Liver (tissue), 9 donors: ENCODE results near the gene PDE6B. TPM values are rescaled to one million over a fixed set of nuclear protein-coding genes. Genes with fewer than 3 reads are reported as not detected.

Experiments
- DNase-seq: peaks from one replicate; pipeline ENCODE4 v3.0.0-alpha.2; 2017; ENCODE audit warnings: low spot score
- H3K27ac ChIP-seq, 2 donors: one replicate each; pipeline ENCODE4 v1.7.0; 2013; ENCODE audit warnings: inconsistent platforms in 2 of 2, low read length in 2 of 2, control low read depth in 1 of 2, low read depth in 1 of 2, mild to moderate bottlenecking in 1 of 2
- H3K27me3 ChIP-seq, 4 donors: one replicate each; pipeline versions ENCODE4 v1.6.1 to v1.7.0; 2013; ENCODE audit warnings: low read length in 3 of 4, inconsistent platforms in 1 of 4, mild to moderate bottlenecking in 1 of 4, moderate library complexity in 1 of 4; ENCODE audit not compliant: control insufficient read depth in 4 of 4, insufficient read depth in 4 of 4
- H3K36me3 ChIP-seq, 4 donors: one replicate each; pipeline versions ENCODE4 v1.6.1 to v1.7.0; 2013; ENCODE audit warnings: low read length in 3 of 4, mild to moderate bottlenecking in 3 of 4, low read depth in 1 of 4, moderate library complexity in 1 of 4; ENCODE audit not compliant: control insufficient read depth in 4 of 4, insufficient read depth in 3 of 4
- H3K4me1 ChIP-seq, 4 donors: one replicate each; pipeline versions ENCODE4 v1.6.1 to v1.7.0; 2013; ENCODE audit warnings: low read length in 3 of 4, mild to moderate bottlenecking in 3 of 4, moderate library complexity in 1 of 4; ENCODE audit not compliant: control insufficient read depth in 4 of 4, insufficient read depth in 4 of 4
- H3K4me3 ChIP-seq, 3 donors: one replicate each; pipeline versions ENCODE4 v1.6.1 to v1.7.0; 2013; ENCODE audit warnings: low read length in 3 of 3, control low read depth in 1 of 3, low read depth in 1 of 3, mild to moderate bottlenecking in 1 of 3
- H3K9ac ChIP-seq, 2 donors: one replicate each; pipeline ENCODE4 v1.7.0; 2013; ENCODE audit warnings: low read length in 2 of 2, mild to moderate bottlenecking in 2 of 2, moderate library complexity in 2 of 2, control low read depth in 1 of 2, low read depth in 1 of 2
- H3K9me3 ChIP-seq, 4 donors: one replicate each; pipeline versions ENCODE4 v1.6.1 to v1.7.0; 2013; ENCODE audit warnings: low read length in 3 of 4; ENCODE audit not compliant: control insufficient read depth in 4 of 4
- ATF3 ChIP-seq: IDR thresholded peaks from 2 replicates; pipeline ENCODE4 v1.6.1; 2016; ENCODE audit warnings: antibody characterized with exemption
- CTCF ChIP-seq: fragments of 150-350 bp; IDR thresholded peaks from 2 replicates; pipeline ENCODE4 v1.5.1; 2017; ENCODE audit warnings: improper control_type of control experiment, low read depth, low read length; ENCODE audit not compliant: missing input control
- EGR1 ChIP-seq, 2 donors: IDR thresholded peaks; 2 replicates each; pipeline ENCODE4 v1.6.1; 2016 to 2018; ENCODE audit warnings: antibody characterized with exemption in 2 of 2, low read depth in 2 of 2
- HNF4A ChIP-seq, 2 donors: conservative IDR thresholded peaks; 2 replicates each; pipeline ENCODE4 v1.6.1; 2016; ENCODE audit warnings: antibody characterized with exemption in 2 of 2, mild to moderate bottlenecking in 2 of 2
- HNF4G ChIP-seq: IDR thresholded peaks from 2 replicates; pipeline ENCODE4 v1.6.1; 2016; ENCODE audit warnings: antibody characterized with exemption
- JUND ChIP-seq, 2 donors: IDR thresholded peaks; 2 replicates each; pipeline ENCODE4 v1.6.1; 2016; ENCODE audit warnings: antibody characterized with exemption in 2 of 2
- MAX ChIP-seq: IDR thresholded peaks from 2 replicates; pipeline ENCODE4 v1.6.1; 2016; ENCODE audit warnings: antibody characterized with exemption
- RAD21 ChIP-seq, 2 donors: IDR thresholded peaks; 2 replicates each; pipeline ENCODE4 v1.6.1; 2016; ENCODE audit warnings: antibody characterized with exemption in 2 of 2, mild to moderate bottlenecking in 2 of 2
- REST ChIP-seq: IDR thresholded peaks from 2 replicates; pipeline ENCODE4 v1.6.1; 2016; ENCODE audit warnings: antibody characterized with exemption, mild to moderate bottlenecking
- RXRA ChIP-seq, 2 donors: IDR thresholded peaks; 2 replicates each; pipeline ENCODE4 v1.6.1; 2017 to 2018; ENCODE audit warnings: antibody characterized with exemption in 2 of 2, mild to moderate bottlenecking in 1 of 2
- SP1 ChIP-seq: IDR thresholded peaks from 2 replicates; pipeline ENCODE4 v1.6.1; 2018; ENCODE audit warnings: antibody characterized with exemption, mild to moderate bottlenecking
- ZBTB33 ChIP-seq: IDR thresholded peaks from 2 replicates; pipeline ENCODE4 v1.6.1; 2016; ENCODE audit warnings: antibody characterized with exemption
- WGBS: extraction: QIAGEN DNeasy Blood & Tissue Kit; methylation state at CpG from one replicate; pipeline ENCODE4 v1.1.7; 2013; 5-methylcytosine and 5-hydroxymethylcytosine counted together
- polyA plus RNA-seq, 2 donors: library from polyadenylated mRNA; stranded (reverse) in 1 of 2; unstranded in 1 of 2; fragments of 200-250 nt in 1 of 2; fragments of >200 nt in 1 of 2; fragmentation: Nextera tagmentation in 1 of 2; extraction: Ambion mirVana in 1 of 2; gene quantifications; one replicate each; pipeline versions ENCODE4 v1.2.1 to v1.2.3, GENCODE V29; 2013 to 2015
- total RNA-seq, 2 donors: library from RNA; depleted of rRNA; stranded (reverse); fragments of >200 nt; gene quantifications; one replicate each; pipeline ENCODE4 v1.2.3, GENCODE V29; 2014
- donor health status: healthy.
- donor health status: healthy.
- donor health status: healthy.
- donor health status: healthy.
- donor health status: healthy.

Gene PDE6B
- total and polyA plus RNA-seq, 4 donors: 0.28 to 7.3 (median 0.49) TPM

GRCh38 chr4:635851-636627 lies 10.7 kb downstream of the PDE6B start:
- H3K27ac ChIP-seq: no peak overlapping the region
- H3K27me3 ChIP-seq: peaks cover 0 to 4% (median 0%) of the 10 kb centered on the region in 4 donors
- peaks cover 0 to 4% (median 0%) of the 10 kb centered on the region in 4 donors for H3K9me3 ChIP-seq
- TF ChIP-seq HNF4G (no peak), JUND (IDR thresholded peaks at IDR 0.05) (no peak), RXRA (IDR thresholded peaks at IDR 0.05) (no peak)
- 82% methylated on average over 22 of the region's 22 CpGs for WGBS
- no peak for DNase-seq
- H3K4me1 ChIP-seq: no peaks in the 10 kb centered on the region
- H3K36me3 ChIP-seq: no peaks in the 10 kb centered on the region
- no peak overlapping the region for H3K4me3 ChIP-seq
- no peak overlapping the region for H3K9ac ChIP-seq

- H3K9me3 ChIP-seq: peaks cover 0 to 5% (median under 1%) of the 10 kb centered on the region in 4 donors
- DNase-seq: no peak
- no peak overlapping the region for H3K9ac ChIP-seq
- peaks cover 0 to 4% (median 0%) of the 10 kb centered on the region in 4 donors for H3K27me3 ChIP-seq
- no peaks in the 10 kb centered on the region for H3K4me1 ChIP-seq
- TF ChIP-seq CTCF (no peak), RAD21 (IDR thresholded peaks at IDR 0.05) (no peak), HNF4A (conservative IDR thresholded peaks at IDR 0.05) (no peak), EGR1 (IDR thresholded peaks at IDR 0.05; ENCODE audit: low read depth in 2 of 2) (no peak), REST (no peak), SP1 (no peak), ZBTB33 (no peak), MAX (no peak), ATF3 (no peak)
- H3K36me3 ChIP-seq: no peaks in the 10 kb centered on the region
- no peak overlapping the region for H3K4me3 ChIP-seq
- WGBS: 77% methylated on average over 13 of the region's 13 CpGs
- H3K27ac ChIP-seq: no peak overlapping the region
Observed at GRCh38 chr4:636628-637159, 11.3 kb downstream of the PDE6B start.
